Subcutaneous abdominal adipose tissue (tissue), 5 donors: ENCODE data around the gene U2AF2.

Source experiments
- H3K27ac ChIP-seq: one replicate; pipeline ENCODE4 v1.7.0; 2013; ENCODE audit warnings: low read depth, mild to moderate bottlenecking, inconsistent platforms, low read length, moderate library complexity
- H3K27me3 ChIP-seq, 5 donors: one replicate each; pipeline ENCODE4 v1.7.0; 2013; ENCODE audit warnings: low read length in 5 of 5, inconsistent platforms in 1 of 5; ENCODE audit not compliant: control insufficient read depth in 5 of 5, insufficient read depth in 4 of 5
- H3K36me3 ChIP-seq, 5 donors: one replicate each; pipeline ENCODE4 v1.7.0; 2013; ENCODE audit warnings: low read length in 5 of 5; ENCODE audit not compliant: control insufficient read depth in 5 of 5, insufficient read depth in 5 of 5
- H3K4me1 ChIP-seq, 5 donors: one replicate each; pipeline ENCODE4 v1.7.0; 2013; ENCODE audit warnings: low read length in 5 of 5, mild to moderate bottlenecking in 3 of 5, moderate library complexity in 1 of 5; ENCODE audit not compliant: control insufficient read depth in 5 of 5, insufficient read depth in 5 of 5
- H3K4me3 ChIP-seq, 5 donors: one replicate each; pipeline ENCODE4 v1.7.0; 2013; ENCODE audit warnings: low read length in 5 of 5, low read depth in 1 of 5
- H3K9ac ChIP-seq, 5 donors: one replicate each; pipeline ENCODE4 v1.7.0; 2013; ENCODE audit warnings: low read length in 5 of 5, mild to moderate bottlenecking in 4 of 5, moderate library complexity in 3 of 5
- H3K9me3 ChIP-seq, 5 donors: one replicate each; pipeline ENCODE4 v1.7.0; 2013; ENCODE audit warnings: low read length in 5 of 5; ENCODE audit not compliant: control insufficient read depth in 5 of 5
- donor health status: healthy.
- donor health status: healthy.
- donor health status: healthy.
- donor health status: healthy.
- donor health status: healthy.

U2AF2 gene

DNA sequence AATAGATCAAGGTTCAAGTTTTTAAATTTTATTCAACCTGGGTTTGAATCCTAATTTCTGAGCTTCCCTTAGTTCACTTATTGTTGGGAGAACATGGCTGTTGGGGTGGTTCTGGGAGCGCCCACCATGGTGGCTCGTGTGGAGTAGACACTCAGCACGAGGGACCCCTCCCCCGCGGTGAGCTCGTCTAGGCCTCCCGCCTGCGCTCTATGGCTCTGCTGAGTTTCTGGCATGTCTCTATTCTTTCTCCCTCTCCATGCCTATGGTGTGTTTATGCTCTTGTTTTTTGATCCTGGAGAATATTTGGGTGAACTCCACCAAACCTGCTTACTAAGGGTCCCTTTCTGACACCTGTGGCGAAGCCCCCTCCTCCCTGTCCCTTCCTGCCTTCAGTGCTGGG, 18.6 kb downstream of the U2AF2 start:
- Histone ChIP-seq H3K27me3 (no peaks in the 10 kb centered on the region), H3K27ac (no peak overlapping the region), H3K9me3 (no peaks in the 10 kb centered on the region), H3K36me3 (peaks cover 0 to 38% (median 32%) of the 10 kb centered on the region in 5 donors), H3K9ac (no peak overlapping the region), H3K4me1 (peaks cover 11 to 39% (median 37%) of the 10 kb centered on the region in 5 donors), H3K4me3 (no peak overlapping the region)

DNA sequence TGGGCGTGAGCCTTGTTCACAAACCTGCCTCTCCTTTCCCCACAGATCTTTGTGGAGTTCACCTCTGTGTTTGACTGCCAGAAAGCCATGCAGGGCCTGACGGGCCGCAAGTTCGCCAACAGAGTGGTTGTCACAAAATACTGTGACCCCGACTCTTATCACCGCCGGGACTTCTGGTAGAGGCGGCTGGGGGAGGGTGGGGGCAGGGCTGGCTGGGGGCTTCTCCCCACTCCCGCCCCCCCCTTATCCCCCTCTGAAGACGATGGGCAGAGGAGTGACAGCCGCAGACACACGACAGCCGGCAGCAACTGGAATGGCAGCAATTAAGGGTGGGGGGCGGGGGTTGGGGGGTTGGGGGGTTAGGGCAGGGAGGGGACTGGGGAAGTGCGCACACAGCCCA, 19.1 kb downstream of the U2AF2 start:
- H3K36me3 ChIP-seq: peaks cover 0 to 38% (median 32%) of the 10 kb centered on the region in 5 donors
- no peaks in the 10 kb centered on the region for H3K27me3 ChIP-seq
- H3K9me3 ChIP-seq: no peaks in the 10 kb centered on the region
- H3K27ac ChIP-seq: no peak overlapping the region
- H3K4me1 ChIP-seq: peaks cover 12 to 44% (median 41%) of the 10 kb centered on the region in 5 donors
- no peak overlapping the region for H3K9ac ChIP-seq
- no peak overlapping the region for H3K4me3 ChIP-seq

DNA sequence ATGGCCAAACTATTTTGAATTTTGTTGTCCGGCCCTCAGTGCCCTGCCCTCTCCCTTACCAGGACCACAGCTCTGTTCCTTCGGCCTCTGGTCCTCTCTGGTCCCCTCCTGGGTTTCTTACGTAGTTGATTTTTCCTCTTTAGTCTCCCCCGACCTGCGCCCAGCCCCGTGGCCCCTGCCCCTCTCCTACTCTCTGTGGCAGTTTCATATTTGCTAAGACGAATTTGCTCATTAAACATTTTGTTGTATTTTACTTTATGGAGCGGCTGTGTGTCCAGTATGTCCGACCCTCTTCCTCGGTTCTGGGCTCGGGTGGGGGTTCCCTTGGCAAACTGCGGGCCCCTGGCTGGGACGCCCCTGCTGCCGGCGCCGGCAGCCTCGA, 19.6 kb downstream of the U2AF2 start:
- Histone ChIP-seq H3K9me3 (no peaks in the 10 kb centered on the region), H3K4me3 (peak overlapping the region in 4 of 5 donors; percentile 92 to 97 (median 94)), H3K27ac (peak overlapping the region; percentile 86), H3K4me1 (peaks cover 12 to 49% (median 46%) of the 10 kb centered on the region in 5 donors), H3K36me3 (peaks cover 0 to 38% (median 32%) of the 10 kb centered on the region in 5 donors), H3K27me3 (no peaks in the 10 kb centered on the region), H3K9ac (peak overlapping the region in 2 of 5 donors; percentile 40 to 65)

DNA sequence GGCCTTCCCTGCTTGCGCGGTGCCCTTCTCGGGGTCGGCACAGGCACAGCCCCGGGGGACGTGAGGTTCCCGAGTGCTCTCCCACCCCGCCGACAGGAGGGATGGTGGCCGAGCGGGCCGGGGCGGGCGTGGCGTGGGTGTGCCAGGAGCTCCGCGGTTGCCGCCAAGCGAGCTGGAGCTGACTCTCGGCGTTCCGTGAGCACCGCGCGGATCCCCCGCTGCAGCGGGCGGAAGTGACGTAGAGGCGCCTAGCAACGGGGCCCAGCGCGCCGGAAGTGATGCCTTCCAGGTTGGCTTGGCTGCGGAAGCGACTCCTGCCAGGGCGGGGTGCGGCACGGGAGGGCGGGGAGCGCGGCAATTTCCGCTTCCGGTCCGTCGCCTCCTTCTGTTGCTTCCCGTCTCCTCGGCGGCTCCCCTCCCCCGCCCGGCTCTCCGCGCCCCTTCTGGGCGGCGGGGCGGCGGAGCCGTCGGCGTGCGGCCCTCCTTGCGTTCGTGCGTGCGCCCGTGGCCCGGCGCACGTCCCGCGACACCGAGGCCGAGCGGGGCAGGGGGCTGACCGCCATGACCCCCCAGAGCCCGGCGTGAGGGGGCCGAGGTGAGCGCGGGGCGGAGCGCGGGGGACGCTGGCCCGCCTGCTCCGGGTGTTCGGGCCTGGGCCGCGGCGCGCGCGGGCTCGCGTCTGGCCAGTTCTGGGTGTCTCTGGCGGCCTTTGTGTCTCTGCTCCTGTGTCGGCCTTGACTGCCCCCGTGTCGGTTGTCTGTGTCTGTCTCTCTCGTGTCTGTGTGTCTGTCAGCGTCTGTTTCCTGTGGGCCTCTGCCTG, 20.2 kb downstream of the U2AF2 start, which contains the start of gene EPN1:
Gene EPN1 (plus strand): TSS at position 386 of the 820 bp plus-strand sequence. CDS start 3,402 bp downstream, outside the sequence.
- H3K27ac ChIP-seq: peak within 1 kb of the TSS; percentile 86
- peak within 1 kb of the TSS; percentile 92 to 97 (median 95) for H3K4me3 ChIP-seq
- H3K9ac ChIP-seq: peak within 1 kb of the TSS; percentile 98 to 99 (median 99)
- H3K36me3 ChIP-seq: peaks cover 0 to 38% (median 32%) of the 10 kb centered on the region in 5 donors
- no peaks in the 10 kb centered on the region for H3K27me3 ChIP-seq
- H3K9me3 ChIP-seq: no peaks in the 10 kb centered on the region
- peaks cover 12 to 55% (median 52%) of the 10 kb centered on the region in 5 donors for H3K4me1 ChIP-seq

DNA sequence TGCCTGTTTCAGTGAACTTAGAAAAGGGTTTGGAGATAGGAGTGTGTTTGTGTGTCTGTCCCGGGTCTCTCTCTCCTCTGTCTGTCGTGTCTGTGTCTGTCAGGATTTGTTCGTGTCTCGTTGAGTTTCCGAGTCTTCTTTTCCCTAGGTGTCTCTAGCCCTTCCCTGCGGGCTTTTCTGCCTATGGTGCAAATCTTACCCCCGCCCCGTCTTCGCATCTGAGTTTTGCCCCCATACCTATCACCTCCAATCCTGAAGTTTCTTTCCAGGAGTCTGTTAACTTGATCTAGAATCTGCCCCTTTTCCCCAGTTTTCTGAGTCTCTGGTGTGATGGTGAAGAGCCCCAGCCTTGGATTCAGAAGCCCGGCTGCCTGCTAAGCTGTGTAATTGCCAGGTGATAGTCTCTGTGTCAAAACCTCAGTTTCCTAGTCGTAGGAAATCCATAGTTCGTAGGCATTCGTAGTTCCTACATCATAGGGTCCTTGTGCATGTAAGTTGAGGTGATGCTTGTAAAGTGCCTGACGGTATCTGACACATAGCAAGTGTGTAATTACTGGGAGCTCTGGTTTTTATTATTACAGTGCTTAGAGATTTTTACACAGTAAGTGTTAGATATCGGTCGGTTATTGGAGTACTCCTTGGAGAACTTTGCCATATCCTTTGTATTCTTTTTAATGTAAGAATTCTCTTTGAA, 21.0 kb downstream of the U2AF2 start:
- H3K4me1 ChIP-seq: peaks cover 14 to 63% (median 57%) of the 10 kb centered on the region in 5 donors
- H3K4me3 ChIP-seq: peak overlapping the region; percentile 92 to 97 (median 95)
- H3K27ac ChIP-seq: peak overlapping the region; percentile 86
- H3K9ac ChIP-seq: peak overlapping the region; percentile 98 to 99 (median 99)
- H3K27me3 ChIP-seq: no peaks in the 10 kb centered on the region
- peaks cover 0 to 38% (median 32%) of the 10 kb centered on the region in 5 donors for H3K36me3 ChIP-seq
- no peaks in the 10 kb centered on the region for H3K9me3 ChIP-seq

DNA sequence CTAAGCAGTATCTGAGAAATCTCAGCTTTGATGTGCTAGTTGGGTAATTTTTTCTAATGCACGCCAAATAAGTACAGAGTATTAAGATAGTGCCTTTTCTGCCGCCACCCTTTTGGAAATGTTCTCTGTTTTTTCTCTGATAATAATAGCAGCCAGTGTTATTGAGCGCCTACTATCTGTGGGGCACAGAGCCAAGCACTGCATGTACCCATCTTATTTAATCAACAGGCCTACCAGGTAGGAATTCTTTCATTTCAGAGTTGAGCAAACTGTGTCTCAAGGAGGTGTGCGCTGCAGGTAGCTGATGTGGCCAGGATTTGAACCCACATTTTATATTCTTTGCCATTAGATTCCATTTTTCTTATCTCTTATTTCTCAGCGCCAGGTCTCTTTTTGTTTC, 21.5 kb downstream of the U2AF2 start:
- no peaks in the 10 kb centered on the region for H3K9me3 ChIP-seq
- H3K36me3 ChIP-seq: peaks cover under 1 to 42% (median 34%) of the 10 kb centered on the region in 5 donors
- H3K27me3 ChIP-seq: no peaks in the 10 kb centered on the region
- H3K4me1 ChIP-seq: peaks cover 14 to 68% (median 62%) of the 10 kb centered on the region in 5 donors
- peak overlapping the region; percentile 92 to 97 (median 95) for H3K4me3 ChIP-seq
- peak overlapping the region; percentile 98 to 99 (median 99) for H3K9ac ChIP-seq
- peak overlapping the region; percentile 86 for H3K27ac ChIP-seq

DNA sequence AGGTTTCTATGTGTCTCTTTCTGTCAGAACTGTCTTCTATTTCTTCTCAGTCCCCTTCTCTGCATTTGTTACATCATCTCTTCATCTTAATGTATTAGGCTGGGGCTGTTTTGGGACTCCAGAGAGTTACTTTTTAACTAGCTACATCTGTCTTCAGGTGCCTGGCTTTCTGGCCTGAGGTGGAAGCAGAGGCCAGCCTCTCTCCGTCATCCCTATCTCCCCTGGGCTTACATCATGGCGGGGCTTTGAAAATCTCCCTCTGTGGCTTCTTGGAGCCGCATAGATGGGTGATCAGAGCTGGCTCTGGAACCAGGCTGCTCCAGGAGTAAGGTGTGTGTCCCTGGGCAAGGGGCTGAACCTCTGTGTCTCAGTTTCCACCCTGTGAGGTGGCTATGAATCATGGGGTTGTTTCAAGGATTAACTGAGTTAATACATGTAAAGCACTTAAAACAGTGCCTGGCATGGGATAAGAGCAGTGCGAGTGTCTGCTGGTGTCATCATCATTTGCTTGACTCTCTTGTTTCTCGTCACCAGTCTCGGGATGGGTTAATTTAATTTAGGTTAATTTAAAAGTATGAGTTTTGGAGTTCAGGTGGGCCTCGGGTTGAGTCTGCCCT, 22.2 kb downstream of the U2AF2 start:
- peaks cover 14 to 68% (median 62%) of the 10 kb centered on the region in 5 donors for H3K4me1 ChIP-seq
- H3K36me3 ChIP-seq: peaks cover 2 to 45% (median 38%) of the 10 kb centered on the region in 5 donors
- no peaks in the 10 kb centered on the region for H3K27me3 ChIP-seq
- H3K9ac ChIP-seq: peak overlapping the region in 4 of 5 donors; percentile 98 to 99 (median 98)
- H3K9me3 ChIP-seq: no peaks in the 10 kb centered on the region
- peak overlapping the region; percentile 51 for H3K27ac ChIP-seq
- peak overlapping the region in 4 of 5 donors; percentile 40 to 97 (median 94) for H3K4me3 ChIP-seq

DNA sequence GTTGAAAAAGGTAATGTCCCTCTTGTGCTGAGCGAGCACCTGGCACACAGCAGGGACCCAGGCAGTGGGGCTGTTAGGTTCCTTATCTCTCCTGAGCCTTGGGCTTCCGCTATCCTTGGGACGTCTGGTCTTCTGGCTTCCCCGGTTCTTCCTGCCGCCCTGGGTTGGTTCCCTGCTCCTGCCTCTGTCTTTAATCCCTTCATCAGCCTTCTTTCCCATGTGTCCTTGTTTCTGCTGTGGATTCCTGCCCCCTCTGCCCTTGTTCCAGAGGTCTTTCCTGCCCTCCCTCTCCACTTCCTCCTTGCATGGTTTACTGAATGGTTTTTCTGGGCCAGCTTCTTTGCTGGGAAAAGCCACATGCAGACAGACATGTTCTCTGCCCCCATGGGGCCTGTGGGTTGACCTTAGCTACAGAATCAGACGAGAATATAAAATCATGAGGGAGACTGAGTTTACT, 22.8 kb downstream of the U2AF2 start:
- H3K27me3 ChIP-seq: no peaks in the 10 kb centered on the region
- peak overlapping the region; percentile 51 for H3K27ac ChIP-seq
- peaks cover 14 to 68% (median 62%) of the 10 kb centered on the region in 5 donors for H3K4me1 ChIP-seq
- peak overlapping the region in 4 of 5 donors; percentile 40 to 97 (median 94) for H3K4me3 ChIP-seq
- peak overlapping the region; percentile 17 to 99 (median 52) for H3K9ac ChIP-seq
- peaks cover 2 to 48% (median 41%) of the 10 kb centered on the region in 5 donors for H3K36me3 ChIP-seq
- no peaks in the 10 kb centered on the region for H3K9me3 ChIP-seq

DNA sequence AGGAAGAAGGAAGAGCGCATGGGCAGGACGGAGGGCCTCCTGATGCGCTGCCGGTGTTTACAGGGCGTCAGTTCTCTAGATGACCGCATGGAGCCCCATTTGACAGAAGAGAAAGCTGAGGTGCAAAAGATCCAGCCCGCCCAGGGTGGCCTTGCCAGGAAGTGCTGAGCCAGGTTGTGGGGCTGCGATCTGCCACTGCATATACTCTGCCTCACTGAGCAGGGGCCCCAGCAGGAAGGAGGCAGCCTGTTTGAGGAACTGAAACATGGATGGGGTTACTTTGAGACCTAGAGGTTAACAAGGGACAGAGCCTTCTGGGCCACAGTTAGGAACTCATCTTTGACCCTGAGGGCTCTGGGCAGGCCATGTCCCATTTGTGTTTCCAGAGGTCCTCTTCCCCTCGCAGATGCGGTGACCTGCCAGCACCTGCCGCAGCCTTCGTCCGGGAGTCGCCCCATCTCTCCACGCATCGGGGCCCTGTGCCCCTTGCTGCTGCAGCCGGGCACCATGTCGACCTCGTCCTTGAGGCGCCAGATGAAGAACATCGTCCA, 23.4 kb downstream of the U2AF2 start:
- H3K36me3 ChIP-seq: peaks cover 2 to 49% (median 41%) of the 10 kb centered on the region in 5 donors
- peaks cover 14 to 68% (median 62%) of the 10 kb centered on the region in 5 donors for H3K4me1 ChIP-seq
- no peaks in the 10 kb centered on the region for H3K27me3 ChIP-seq
- H3K9ac ChIP-seq: peak overlapping the region in 4 of 5 donors; percentile 17 to 99 (median 64)
- no peaks in the 10 kb centered on the region for H3K9me3 ChIP-seq
- H3K4me3 ChIP-seq: peak overlapping the region in 4 of 5 donors; percentile 33 to 97 (median 94)
- peak overlapping the region; percentile 51 for H3K27ac ChIP-seq
